Loucy (cell line): ENCODE data around the gene CDKL4.

Experiments
- H2AFZ ChIP-seq: fragments of 200-600 bp; sonication (generic); 2 replicates; pipeline ENCODE4 v1.6.0; 2016; ENCODE audit warnings: antibody characterized with exemption, mild to moderate bottlenecking, low read length, moderate library complexity
- H3F3A ChIP-seq: fragments of 200-600 bp; 2 replicates; pipeline ENCODE4 v1.6.0; 2016; ENCODE audit warnings: antibody characterized with exemption, low read depth, mild to moderate bottlenecking
- H3K27me3 ChIP-seq: fragments of 200-600 bp; sonication (generic); 2 replicates; pipeline ENCODE4 v1.6.1; 2014; ENCODE audit warnings: low read length, mild to moderate bottlenecking; ENCODE audit not compliant: insufficient read depth, poor library complexity, severe bottlenecking
- H3K36me3 ChIP-seq: fragments of 200-600 bp; sonication (generic); 2 replicates; pipeline ENCODE4 v1.6.1; 2016; ENCODE audit warnings: low read length; ENCODE audit not compliant: insufficient read depth
- H3K4me1 ChIP-seq: fragments of 200-600 bp; sonication (generic); 2 replicates; pipeline ENCODE4 v1.5.1; 2014; ENCODE audit warnings: low read length, mild to moderate bottlenecking; ENCODE audit not compliant: insufficient read depth, poor library complexity, severe bottlenecking
- H3K4me2 ChIP-seq: fragments of 200-600 bp; sonication (generic); 2 replicates; pipeline ENCODE4 v1.6.0; 2014; ENCODE audit warnings: antibody characterized with exemption, low read length, low read depth, mild to moderate bottlenecking; ENCODE audit not compliant: poor library complexity, severe bottlenecking
- H3K4me3 ChIP-seq: fragments of 200-600 bp; sonication (generic); 2 replicates; pipeline ENCODE4 v1.5.1; 2014; ENCODE audit warnings: low read length, mild to moderate bottlenecking, mixed read lengths; ENCODE audit not compliant: poor library complexity, severe bottlenecking
- H3K79me2 ChIP-seq: fragments of 200-600 bp; sonication (generic); 2 replicates; pipeline ENCODE4 v1.6.1; 2014; ENCODE audit warnings: low read length; ENCODE audit not compliant: insufficient read depth
- H3K9ac ChIP-seq: fragments of 200-600 bp; sonication (generic); 2 replicates; pipeline ENCODE4 v1.6.0; 2014; ENCODE audit warnings: mild to moderate bottlenecking, low read depth, low read length, moderate library complexity; ENCODE audit not compliant: poor library complexity, severe bottlenecking
- H3K9me2 ChIP-seq: fragments of 200-600 bp; sonication (generic); replicated peaks from 2 replicates; pipeline ENCODE4 v1.6.1; 2016; ENCODE audit warnings: low read depth, low read length, mixed read lengths
- H3K9me3 ChIP-seq: fragments of 200-600 bp; sonication (generic); 2 replicates; pipeline ENCODE4 v1.6.1; 2014; ENCODE audit warnings: mild to moderate bottlenecking, antibody characterized with exemption, low read length, low read depth; ENCODE audit not compliant: insufficient read depth
- H4K20me1 ChIP-seq: fragments of 200-600 bp; sonication (generic); 2 replicates; pipeline ENCODE4 v1.6.0; 2014; ENCODE audit warnings: antibody characterized with exemption, low read length, mild to moderate bottlenecking; ENCODE audit not compliant: insufficient read depth, poor library complexity, severe bottlenecking
- EZH2phosphoT487 ChIP-seq: fragments of 200-600 bp; IDR thresholded peaks from 2 replicates; pipeline ENCODE4 v1.6.1; 2018; ENCODE audit warnings: antibody characterized with exemption, mild to moderate bottlenecking, moderate library complexity, borderline replicate concordance
- TF ChIP-seq, protein P1 (sequence below): fragments of 200-600 bp; sonication (generic); conservative IDR thresholded peaks from 2 replicates; pipeline ENCODE4 v1.5.1; 2014; ENCODE audit warnings: mild to moderate bottlenecking, antibody characterized with exemption, low read length

The CDKL4 gene

DNA sequence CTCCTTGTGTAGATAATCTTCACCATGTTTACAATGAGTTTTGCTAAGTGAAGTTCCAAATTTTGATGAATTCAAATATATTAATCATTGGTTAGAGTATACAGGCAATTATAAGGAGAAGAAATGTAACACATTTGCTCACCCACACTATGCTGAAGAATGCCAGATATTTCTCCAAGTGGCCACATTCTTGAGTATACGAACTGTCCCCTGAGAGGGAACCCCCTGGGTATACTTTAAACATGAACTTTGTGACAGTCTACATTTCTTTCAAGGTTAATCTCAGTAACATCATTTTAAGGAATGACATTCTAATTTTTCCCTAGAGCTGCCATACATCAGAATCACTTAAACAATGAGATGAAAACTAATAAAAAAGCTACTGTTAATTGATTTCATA is 39.8 kb upstream of the CDKL4 start:
- no peak overlapping the region for H2AFZ ChIP-seq
- no peaks in the 10 kb centered on the region for H3F3A ChIP-seq
- no peak overlapping the region for H3K4me3 ChIP-seq
- H3K36me3 ChIP-seq, result no peaks in the 10 kb centered on the region; the same call in 1 of the 2 replicates
- no peaks in the 10 kb centered on the region for H4K20me1 ChIP-seq
- H3K9ac ChIP-seq, result no peak overlapping the region
- no peaks in the 10 kb centered on the region for H3K79me2 ChIP-seq
- no peaks in the 10 kb centered on the region for H3K9me3 ChIP-seq
- H3K4me2 ChIP-seq, result no peak overlapping the region
- no peaks in the 10 kb centered on the region for H3K27me3 ChIP-seq
- no peaks in the 10 kb centered on the region for H3K9me2 ChIP-seq
- no peaks in the 10 kb centered on the region for H3K4me1 ChIP-seq
- TF ChIP-seq, protein P1, sequence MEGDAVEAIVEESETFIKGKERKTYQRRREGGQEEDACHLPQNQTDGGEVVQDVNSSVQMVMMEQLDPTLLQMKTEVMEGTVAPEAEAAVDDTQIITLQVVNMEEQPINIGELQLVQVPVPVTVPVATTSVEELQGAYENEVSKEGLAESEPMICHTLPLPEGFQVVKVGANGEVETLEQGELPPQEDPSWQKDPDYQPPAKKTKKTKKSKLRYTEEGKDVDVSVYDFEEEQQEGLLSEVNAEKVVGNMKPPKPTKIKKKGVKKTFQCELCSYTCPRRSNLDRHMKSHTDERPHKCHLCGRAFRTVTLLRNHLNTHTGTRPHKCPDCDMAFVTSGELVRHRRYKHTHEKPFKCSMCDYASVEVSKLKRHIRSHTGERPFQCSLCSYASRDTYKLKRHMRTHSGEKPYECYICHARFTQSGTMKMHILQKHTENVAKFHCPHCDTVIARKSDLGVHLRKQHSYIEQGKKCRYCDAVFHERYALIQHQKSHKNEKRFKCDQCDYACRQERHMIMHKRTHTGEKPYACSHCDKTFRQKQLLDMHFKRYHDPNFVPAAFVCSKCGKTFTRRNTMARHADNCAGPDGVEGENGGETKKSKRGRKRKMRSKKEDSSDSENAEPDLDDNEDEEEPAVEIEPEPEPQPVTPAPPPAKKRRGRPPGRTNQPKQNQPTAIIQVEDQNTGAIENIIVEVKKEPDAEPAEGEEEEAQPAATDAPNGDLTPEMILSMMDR, result no peak
- no peak for TF ChIP-seq EZH2phosphoT487

DNA sequence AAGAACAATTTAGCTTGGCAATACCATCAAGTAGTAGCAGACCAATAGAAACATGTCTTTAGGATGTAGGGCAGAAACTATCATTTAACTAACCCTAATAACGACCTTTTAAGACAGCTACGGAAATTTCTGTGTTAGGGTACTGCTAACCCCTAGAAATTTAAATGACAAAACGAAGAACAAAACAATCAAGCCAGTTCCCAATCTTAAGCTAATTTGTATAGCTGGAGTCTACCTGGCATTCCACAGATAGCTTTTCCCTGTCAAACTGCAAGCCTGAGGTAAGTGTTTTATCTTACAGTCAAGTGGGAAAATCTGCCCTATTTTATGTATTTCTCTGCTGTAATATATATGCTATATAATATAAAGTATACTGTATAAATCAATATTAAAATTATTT is 37.6 kb upstream of the CDKL4 start:
- no peak overlapping the region for H2AFZ ChIP-seq
- H4K20me1 ChIP-seq, result no peaks in the 10 kb centered on the region
- no peak overlapping the region for H3K4me2 ChIP-seq
- no peaks in the 10 kb centered on the region for H3K79me2 ChIP-seq
- H3K9me3 ChIP-seq, result no peaks in the 10 kb centered on the region
- no peaks in the 10 kb centered on the region for H3K27me3 ChIP-seq
- H3K4me1 ChIP-seq, result no peaks in the 10 kb centered on the region
- no peaks in the 10 kb centered on the region for H3F3A ChIP-seq
- H3K36me3 ChIP-seq, result peaks cover 7% of the 10 kb centered on the region; the same call in 1 of the 2 replicates
- no peak overlapping the region for H3K9ac ChIP-seq
- no peak overlapping the region for H3K4me3 ChIP-seq
- TF ChIP-seq, protein P1, result no peak
- TF ChIP-seq EZH2phosphoT487, result no peak
- H3K9me2 ChIP-seq, result no peaks in the 10 kb centered on the region

DNA sequence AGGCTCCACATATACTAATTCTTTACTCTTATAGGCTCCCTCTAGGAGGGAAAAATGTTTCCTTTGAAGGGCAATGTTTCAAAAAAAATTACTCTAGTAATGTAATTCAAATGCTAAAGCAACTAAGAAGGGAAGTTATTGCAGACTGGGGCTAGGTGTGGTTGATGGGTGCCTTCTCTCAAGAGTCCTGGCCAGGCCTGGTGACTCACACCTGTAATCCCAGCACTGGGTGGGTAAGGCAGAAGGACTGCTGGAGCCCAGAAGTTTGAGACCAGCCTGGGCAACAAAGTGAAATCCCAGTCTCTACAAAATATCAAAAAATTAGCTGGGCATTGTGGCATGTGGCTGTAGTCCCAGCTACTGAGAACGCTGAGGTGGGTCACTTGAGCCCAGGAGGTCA is 31.2 kb upstream of the CDKL4 start:
- no peaks in the 10 kb centered on the region for H3K4me1 ChIP-seq

More for the DNA sequence above, 31.2 kb upstream of the CDKL4 start:
- Histone ChIP-seq H3K9me2 (no peaks in the 10 kb centered on the region), H3K9me3 (no peaks in the 10 kb centered on the region), H2AFZ (no peak overlapping the region), H3K36me3 (peaks cover 11% of the 10 kb centered on the region; the same call in 1 of the 2 replicates), H4K20me1 (no peaks in the 10 kb centered on the region), H3F3A (no peaks in the 10 kb centered on the region), H3K27me3 (no peaks in the 10 kb centered on the region), H3K4me3 (no peak overlapping the region), H3K4me2 (no peak overlapping the region), H3K79me2 (no peaks in the 10 kb centered on the region), H3K9ac (no peak overlapping the region)
- no peak for TF ChIP-seq EZH2phosphoT487
- TF ChIP-seq, protein P1, result no peak
